Measurements from ENCODE around the gene FAM107B. TPM values are rescaled to one million over a fixed set of nuclear protein-coding genes. Genes with fewer than 3 reads are reported as not detected.
A peak's percentile ranks its signal among the peaks of the same experiment; 100 is the strongest.

The FAM107B gene
- total and polyA plus RNA-seq, 2 of the 4 experiments (the other 2 are of a cell fraction): 26.4 to 27.1 TPM

- in situ Hi-C loops (cut with MboI; ENCODE audit: low sequenced_read_pairs): no loop called here
- Histone ChIP-seq H3K4ac (ENCODE audit: low read depth, low read length) (no peak overlapping the region), H4K20me1 (ENCODE audit: insufficient read depth, low read length) (peaks cover 73% of the 10 kb centered on the region), H2BK20ac (ENCODE audit: low read depth, low read length) (no peak overlapping the region), H3K18ac (ENCODE audit: low read depth, low read length) (no peak overlapping the region), H3K9me3 (ENCODE audit: control insufficient read depth, insufficient read depth, low read length) (no peaks in the 10 kb centered on the region), H4K91ac (ENCODE audit: insufficient read depth, low read depth, low read length) (0 out of 2 replicates have a peak overlapping the region, but pooled peaks have one; percentile 6), H2BK15ac (ENCODE audit: low read depth, low read length) (no peak overlapping the region), H3K23ac (ENCODE audit: low read depth, low read length) (no peak overlapping the region), H3K36me3 (ENCODE audit: control insufficient read depth, insufficient read depth, low read length) (peaks cover 34% of the 10 kb centered on the region), H3K9ac (ENCODE audit: low read depth, low read length) (no peak overlapping the region), H2AK9ac (replicated peaks; ENCODE audit: low read depth, low read length, poor library complexity) (no peak overlapping the region), H3K4me3 (ENCODE audit: insufficient read depth, low read depth, low read length) (no peak overlapping the region), H3K4me2 (ENCODE audit: low read depth, low read length) (no peak overlapping the region), H2BK120ac (ENCODE audit: low read depth, low read length) (no peak overlapping the region), H3K9me1 (ENCODE audit: insufficient read depth, low read length) (peaks cover 37% of the 10 kb centered on the region), H3K4me1 (ENCODE audit: control insufficient read depth, insufficient read depth, low read length) (peaks cover 37% of the 10 kb centered on the region), H2AK5ac (ENCODE audit: low read depth, low read length) (no peak overlapping the region), H3K14ac (replicated peaks; ENCODE audit: low read depth, low read length) (no peak overlapping the region), H3K27ac (ENCODE audit: insufficient read depth, low read length) (no peak overlapping the region), H2AFZ (replicated peaks; ENCODE audit: low read length, poor library complexity) (no peak overlapping the region), H3K56ac (ENCODE audit: extremely low read depth, insufficient read depth, low read length) (no peak overlapping the region), H4K8ac (ENCODE audit: low read depth in 2 of 2, low read length in 2 of 2) (no peak overlapping the region), H3K79me1 (ENCODE audit: low read depth in 1 of 2, low read length in 2 of 2) (peaks cover 58 to 99% of the 10 kb centered on the region in 2 experiments), H2BK5ac (ENCODE audit: low read depth, low read length, poor library complexity, severe bottlenecking) (no peak overlapping the region), H4K5ac (ENCODE audit: low read depth, low read length) (no peak overlapping the region), H3K27me3 (ENCODE audit: control insufficient read depth, insufficient read depth, low read length) (no peaks in the 10 kb centered on the region)
- no TSS peak for BruUV-seq (replicated peaks)
- intact Hi-C loops (cut with micrococcal nuclease): no loop called here
- dilution Hi-C loops (cut with HindIII; ENCODE audit: low sequenced_read_pairs, unreplicated experiment): no loop called here
- no peak for TF ChIP-seq NFE2L2 (IDR thresholded peaks at IDR 0.05; ENCODE audit: low read depth, low read length)
- TF ChIP-seq BHLHE40 (IDR thresholded peaks at IDR 0.05; ENCODE audit: low read depth, low read length): no peak
- no peak for TF ChIP-seq FOS (IDR thresholded peaks at IDR 0.05; ENCODE audit: low read depth, low read length)
- TF ChIP-seq POLR2A (IDR thresholded peaks at IDR 0.05; ENCODE audit: low read depth, low read length): no peak
- no peak for TF ChIP-seq RFX5 (IDR thresholded peaks at IDR 0.05; ENCODE audit: low read depth, low read length)
- TF ChIP-seq ELK1 (IDR thresholded peaks at IDR 0.05; ENCODE audit: borderline replicate concordance, low read depth, low read length): no peak
- no peak for TF ChIP-seq MAZ (IDR thresholded peaks at IDR 0.05; ENCODE audit: borderline replicate concordance, low read depth, low read length)
- no peak for TF ChIP-seq CHD1 (IDR thresholded peaks at IDR 0.05; ENCODE audit: low read depth, low read length)
- ChIA-PET CTCF (no interaction called here), POLR2A (ENCODE audit: unreplicated experiment) (no interaction called here)
- ATAC-seq (ENCODE audit: low read depth) (no peak), DNase-seq (no peak)
- no CpG with 5 or more reads among the region's 7 CpGs for WGBS, 2 experiments (ENCODE audit: extremely low coverage in 2 of 2, insufficient read length in 1 of 2)
These were observed 240.5 kb downstream of the FAM107B start for GRCh38 chr10:14534152-14534551.

All from IMR-90 (cell line).